HEK293T (cell line): Measurements from ENCODE around the gene MMS22L.

Experiments
- ARNT ChIP-seq: fragments of 450-650 bp; IDR thresholded peaks from 2 replicates; pipeline ENCODE4 v1.6.1; 2017; ENCODE audit warnings: mild to moderate bottlenecking
- BHLHE40 ChIP-seq: fragments of 450-650 bp; IDR thresholded peaks from 2 replicates; pipeline ENCODE4 v1.6.1; 2016; ENCODE audit warnings: mild to moderate bottlenecking, moderate library complexity, borderline replicate concordance
- CTBP1 ChIP-seq: fragments of 450-650 bp; IDR thresholded peaks from 2 replicates; pipeline ENCODE4 v1.6.1; 2016; ENCODE audit warnings: borderline replicate concordance
- FOXA1 ChIP-seq: fragments of 450-650 bp; IDR thresholded peaks from 2 replicates; pipeline ENCODE4 v1.6.1; 2016; ENCODE audit warnings: mild to moderate bottlenecking
- FOXK2 ChIP-seq: fragments of 450-650 bp; IDR thresholded peaks from 2 replicates; pipeline ENCODE4 v1.6.1; 2016; ENCODE audit warnings: mild to moderate bottlenecking
- HDGF ChIP-seq: fragments of 450-650 bp; IDR thresholded peaks from 2 replicates; pipeline ENCODE4 v1.6.1; 2017; ENCODE audit warnings: antibody characterized with exemption, borderline replicate concordance
- NFRKB ChIP-seq: fragments of 450-650 bp; IDR thresholded peaks from 2 replicates; pipeline ENCODE4 v1.6.1; 2016; ENCODE audit warnings: mild to moderate bottlenecking, moderate library complexity
- PKNOX1 ChIP-seq: fragments of 450-650 bp; IDR thresholded peaks from 2 replicates; pipeline ENCODE4 v1.6.1; 2016
- SP1 ChIP-seq: fragments of 450-650 bp; IDR thresholded peaks from 2 replicates; pipeline ENCODE4 v1.6.1; 2017
- TARDBP ChIP-seq: fragments of 450-650 bp; IDR thresholded peaks from 2 replicates; pipeline ENCODE4 v1.6.1; 2016
- ZNF384 ChIP-seq: fragments of 450-650 bp; IDR thresholded peaks from 2 replicates; pipeline ENCODE4 v1.6.1; 2016

DNA sequence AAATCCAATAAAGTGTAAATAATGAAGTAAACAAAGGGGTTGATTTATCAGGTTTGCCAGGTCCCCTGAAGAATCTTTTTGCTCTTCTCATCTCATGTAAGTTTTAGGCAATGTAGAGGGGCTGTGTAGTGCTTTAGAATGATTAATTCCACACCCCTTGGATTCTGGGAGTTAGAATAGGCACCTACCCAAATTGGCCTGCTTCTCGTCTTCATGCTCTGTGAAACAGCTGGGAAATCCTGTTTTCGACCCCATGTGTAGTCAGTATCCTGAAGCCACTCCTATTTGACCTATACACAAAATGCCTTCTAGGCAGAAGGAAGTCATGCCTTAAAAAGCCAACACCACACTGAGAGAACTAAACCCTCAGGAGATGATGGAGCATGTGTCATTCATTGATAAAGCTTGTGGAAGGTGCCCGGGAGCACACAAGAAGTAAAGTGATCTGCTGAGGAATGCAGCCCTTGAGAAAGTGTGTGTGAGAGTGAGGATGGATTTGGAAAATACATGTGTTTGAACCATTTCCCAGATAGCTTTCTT, 187.6 kb downstream of the MMS22L start:
- TF ChIP-seq SP1 (no peak), TARDBP (no peak), NFRKB (no peak), ZNF384 (no peak), HDGF (no peak), FOXK2 (no peak), PKNOX1 (no peak), ARNT (no peak), BHLHE40 (no peak), CTBP1 (no peak), FOXA1 (no peak)
